Camera-type eye (tissue), 1 donor: Measurements from ENCODE around the gene MGA. TPM values are rescaled to one million over a fixed set of nuclear protein-coding genes. Genes with fewer than 3 reads are reported as not detected.

ENCODE experiments used
- total RNA-seq: library from RNA; depleted of rRNA; stranded (reverse); fragments of >200 nt; gene quantifications from one replicate; pipeline ENCODE4 v1.2.3, GENCODE V29; 2014

MGA gene
- 147 TPM for total RNA-seq

GRCh38 chr15:41660235-41661077, at the start of gene MGA:
Gene MGA (plus strand): TSS chr15:41660405.

GRCh38 chr15:41774062-41774881, 114.1 kb downstream of the MGA start, which contains the start of gene MAPKBP1:
Gene MAPKBP1 (plus strand): TSS chr15:41774484. CDS start chr15:41775276, 792 bp downstream.

Other genes starting within 250 kb of the MGA start
- 67.2 TPM for gene RTF1, start 243.3 kb upstream of the MGA start, total RNA-seq
- gene ITPKA, start 166.5 kb upstream of the MGA start, total RNA-seq, result 2.6 TPM
- 2.3 TPM for gene LTK, start 146.6 kb upstream of the MGA start, total RNA-seq
- gene RPAP1, start 116.1 kb upstream of the MGA start, total RNA-seq, result 42.8 TPM
- gene TYRO3, start 101.2 kb upstream of the MGA start, total RNA-seq, result 11.6 TPM
- gene MAPKBP1, start 114.1 kb downstream of the MGA start, total RNA-seq, result 31.3 TPM
- gene JMJD7, start 167.7 kb downstream of the MGA start, total RNA-seq, result 15.9 TPM
- gene PLA2G4B, start 178.4 kb downstream of the MGA start, total RNA-seq, result 8.0 TPM
- gene SPTBN5, start 233.6 kb downstream of the MGA start, total RNA-seq, result 7.1 TPM